Measurements from ENCODE around the gene ZFAND2A. TPM values are rescaled to one million over a fixed set of nuclear protein-coding genes. Genes with fewer than 3 reads are reported as not detected.

ZFAND2A gene
- total and polyA plus RNA-seq, 2 of the 8 experiments (the other 6 are each of a cell fraction or from before 2014, with no cell fraction given), result 16.6 to 20.3 TPM

DNA sequence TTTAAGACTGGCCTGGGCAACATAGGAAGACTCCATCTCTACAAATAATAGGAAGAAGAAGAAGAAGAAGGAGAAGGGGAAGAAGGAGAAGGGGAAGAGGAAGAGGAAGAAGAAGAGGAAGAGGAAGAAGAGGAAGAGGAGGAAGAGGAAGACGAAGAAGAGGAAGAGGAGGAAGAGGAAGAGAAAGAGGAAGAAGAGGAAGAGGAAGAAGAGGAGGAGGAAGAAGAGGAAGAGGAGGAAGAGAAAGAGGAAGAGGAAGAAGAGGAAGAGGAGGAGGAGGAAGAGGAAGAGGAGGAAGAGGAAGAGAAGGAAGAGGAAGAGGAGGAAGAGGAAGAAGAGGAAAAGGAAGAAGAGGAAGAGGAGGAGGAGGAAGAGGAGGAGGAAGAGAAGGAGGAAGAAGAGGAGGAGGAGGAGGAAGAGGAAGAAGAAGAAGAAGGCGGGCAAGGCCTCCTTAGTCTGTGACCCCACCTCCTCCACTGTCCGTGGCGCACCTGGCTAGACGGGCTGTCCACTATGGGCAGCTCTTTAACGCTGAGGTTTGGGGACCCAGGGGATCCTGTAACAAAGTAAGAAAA is 28.8 kb upstream of the ZFAND2A start:
- CTCF ChIA-PET (ENCODE audit: partially characterized antibody), result interaction anchor here (1.1 to 1.2 kb wide), 2 partner anchors 15 to 21 kb away, joined by 3 read pairs; no protein-coding TSS in a partner anchor
- no peaks in the 10 kb centered on the region for H3K36me3 ChIP-seq (ENCODE audit: control insufficient read depth in 2 of 4, insufficient read depth in 4 of 4, low read length in 3 of 4)
- TF ChIP-seq CREB1 (IDR thresholded peaks at IDR 0.05) (no peak), POLR2AphosphoS5 (IDR thresholded peaks at IDR 0.05; ENCODE audit: low read depth, low read length) (no peak)

More for the DNA sequence above, 28.8 kb upstream of the ZFAND2A start:
- H4K91ac ChIP-seq (replicated peaks; ENCODE audit: insufficient read length, low read length), result no peak overlapping the region
- H2AFZ ChIP-seq (ENCODE audit: low read length), result no peak overlapping the region
- no peak for FAIRE-seq
- H3K79me1 ChIP-seq (ENCODE audit: low read depth, low read length), result no peaks in the 10 kb centered on the region
- WGBS, 2 experiments (ENCODE audit: extremely low coverage in 1 of 2, insufficient coverage in 1 of 2, insufficient read length in 1 of 2, insufficient replicate concordance in 2 of 2, low coverage in 1 of 2, low lambda C conversion rate in 2 of 2, missing lambda C conversion rate in 1 of 2), result 83% methylated on average over 6 of the region's 6 CpGs; no CpG with 5 or more reads in 1 of the 2 experiments
- no peaks in the 10 kb centered on the region for H4K20me1 ChIP-seq (replicated peaks in 1 of 2; ENCODE audit: control insufficient read depth in 1 of 2, insufficient read depth in 2 of 2, low read length in 2 of 2)
- no peak overlapping the region for H3K56ac ChIP-seq (replicated peaks; ENCODE audit: insufficient read length, low read depth, low read length)
- no peak overlapping the region for H3K23ac ChIP-seq (ENCODE audit: insufficient read length)
- no peak overlapping the region for H3K4me2 ChIP-seq (ENCODE audit: insufficient read depth in 1 of 2, low read depth in 2 of 2, low read length in 2 of 2)
- POLR2A ChIA-PET (ENCODE audit: partially characterized antibody), result no interaction called here
- no peak overlapping the region for H2BK15ac ChIP-seq (ENCODE audit: low read length)
- no peak overlapping the region for H2BK5ac ChIP-seq (ENCODE audit: low read depth, low read length)
- H3K14ac ChIP-seq (ENCODE audit: insufficient read length), result no peak overlapping the region
- H3K4me3 ChIP-seq (ENCODE audit: extremely low read depth in 1 of 4, insufficient read depth in 2 of 4, low read depth in 3 of 4, low read length in 4 of 4), result no peak overlapping the region
- no peak for DNase-seq (ENCODE audit: low read depth in 1 of 2, low spot score in 2 of 2)
- H3K9me3 ChIP-seq (ENCODE audit: insufficient read depth in 2 of 2, low read depth in 1 of 2, low read length in 1 of 2), result no peaks in the 10 kb centered on the region
- H2AK5ac ChIP-seq (ENCODE audit: low read depth, low read length), result no peak overlapping the region
- no peak overlapping the region for H4K5ac ChIP-seq (ENCODE audit: insufficient read length, low read depth, low read length)
- peaks cover 4% of the 10 kb centered on the region; the same call in 1 of the 2 replicates for H3K23me2 ChIP-seq (ENCODE audit: low read depth, low read length)
- H3K27ac ChIP-seq (ENCODE audit: low read depth, low read length), result no peak overlapping the region
- H3K18ac ChIP-seq (ENCODE audit: extremely low read depth, low read length), result no peak overlapping the region
- H2BK120ac ChIP-seq (replicated peaks; ENCODE audit: low read depth, low read length), result no peak overlapping the region
- no peak overlapping the region for H3K9ac ChIP-seq (replicated peaks in 1 of 4; ENCODE audit: extremely low read depth in 1 of 4, low read depth in 3 of 4, low read length in 3 of 4)
- H2BK12ac ChIP-seq (ENCODE audit: low read depth, low read length), result no peak overlapping the region
- no peak overlapping the region for H4K8ac ChIP-seq (ENCODE audit: extremely low read depth, insufficient read depth, low read length)
- H2BK20ac ChIP-seq (ENCODE audit: low read length), result no peak overlapping the region
- H3K79me2 ChIP-seq (ENCODE audit: control insufficient read depth in 1 of 2, insufficient read depth in 2 of 2, low read length in 2 of 2), result no peaks in the 10 kb centered on the region
- H3K4ac ChIP-seq (replicated peaks; ENCODE audit: insufficient read length, low read depth, low read length), result no peak overlapping the region
- no peaks in the 10 kb centered on the region; a peak in 1 of 7 replicates for H3K27me3 ChIP-seq (replicated peaks in 1 of 4; ENCODE audit: control insufficient read depth in 3 of 4, extremely low read depth in 1 of 4, insufficient read depth in 3 of 4, low read length in 3 of 4)
- no peaks in the 10 kb centered on the region for H3K4me1 ChIP-seq (replicated peaks in 1 of 4; ENCODE audit: control insufficient read depth in 3 of 4, insufficient read depth in 4 of 4, low read length in 3 of 4)
